ENCODE results near the gene FLG.
"Not testable (repeated sequence)": the region's sequence is repeated elsewhere in the genome, so short reads cannot be mapped to it uniquely, and the experiment has no call there.

The FLG gene

DNA sequence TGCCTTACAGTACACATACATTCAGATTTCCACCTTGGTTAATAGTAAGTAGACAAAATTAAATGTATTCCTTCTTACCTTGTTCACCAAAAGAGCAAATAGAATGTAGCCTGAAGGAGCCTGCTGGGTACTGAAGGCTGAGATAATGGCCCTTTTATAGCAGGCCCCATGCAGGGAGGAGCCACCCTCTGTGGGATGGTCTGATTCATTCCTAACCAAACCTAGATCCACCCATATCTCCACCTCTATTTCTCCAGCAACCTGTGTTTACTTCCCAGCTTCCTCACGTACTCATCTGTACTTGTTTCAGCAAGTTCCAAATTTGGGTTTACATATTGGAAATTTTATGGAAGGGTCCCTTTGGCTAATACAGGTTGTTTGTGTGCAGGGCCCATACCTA, at the start of gene FLG:
Gene FLG, minus strand, starts transcription at position 129 of the 400 bp plus-strand sequence. CDS start 9,783 bp downstream, outside the sequence.
- DNase-seq (ENCODE audit: low spot score), result no peak

DNA sequence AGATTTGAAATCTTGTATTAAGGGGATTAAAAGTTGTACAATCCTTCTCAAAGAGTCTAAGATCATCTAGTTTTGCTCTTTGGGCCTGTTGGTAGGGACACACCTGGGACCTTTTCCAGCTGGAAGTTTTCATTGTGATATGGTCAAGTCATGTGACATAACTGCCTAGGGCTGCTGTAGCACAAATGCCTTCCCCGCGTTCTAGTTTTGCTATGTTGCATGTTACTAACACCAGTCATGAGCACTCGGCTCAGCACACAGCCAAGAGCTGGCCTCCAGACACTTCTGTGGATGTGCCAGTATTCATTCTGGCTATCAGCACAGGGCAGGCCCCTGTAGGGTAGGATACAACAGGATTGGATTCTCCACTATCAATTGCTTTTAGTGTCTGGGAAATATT, 49.4 kb upstream of the FLG start:
- DNase-seq (ENCODE audit: low spot score), result no peak

DNA sequence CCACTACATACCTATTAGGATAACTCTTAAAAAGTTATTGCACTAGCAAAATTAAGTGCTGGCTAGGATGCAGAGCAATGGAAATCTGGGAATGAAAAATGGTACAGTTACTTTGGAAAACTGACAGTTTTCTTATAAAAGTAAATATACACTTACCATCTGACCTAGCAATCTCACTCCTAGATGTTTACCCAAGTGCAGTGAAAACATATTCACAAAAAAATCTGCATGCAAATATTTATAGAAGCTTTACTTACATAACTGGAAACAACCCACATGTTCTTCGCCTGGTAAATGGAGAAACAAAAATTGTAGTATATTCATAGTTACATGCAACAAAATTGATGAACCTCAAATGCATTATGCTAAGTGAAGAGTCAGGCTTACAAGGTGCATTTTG, 47.6 kb upstream of the FLG start:
- DNase-seq (ENCODE audit: low spot score), result no peak

DNA sequence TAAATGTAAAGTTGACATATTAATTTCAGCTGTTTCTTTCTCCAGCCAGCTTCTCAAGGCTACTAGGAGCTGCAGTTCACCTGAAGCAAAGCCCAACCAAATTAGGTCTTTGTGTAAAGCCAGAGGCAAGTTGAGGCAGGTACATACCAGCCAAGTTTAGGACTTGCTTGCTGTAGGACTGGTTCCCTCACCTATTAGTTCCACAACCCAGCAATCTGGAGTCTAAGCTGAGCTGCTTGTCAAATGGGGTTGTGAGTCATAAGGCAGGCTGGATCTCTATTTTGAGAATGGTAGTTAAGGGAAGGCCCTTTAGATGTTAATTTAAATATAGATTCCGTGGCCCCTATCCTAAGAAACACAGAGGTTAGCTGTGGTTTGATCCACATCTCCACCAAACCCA, 42.4 kb upstream of the FLG start:
- no peak for DNase-seq (ENCODE audit: low spot score)

DNA sequence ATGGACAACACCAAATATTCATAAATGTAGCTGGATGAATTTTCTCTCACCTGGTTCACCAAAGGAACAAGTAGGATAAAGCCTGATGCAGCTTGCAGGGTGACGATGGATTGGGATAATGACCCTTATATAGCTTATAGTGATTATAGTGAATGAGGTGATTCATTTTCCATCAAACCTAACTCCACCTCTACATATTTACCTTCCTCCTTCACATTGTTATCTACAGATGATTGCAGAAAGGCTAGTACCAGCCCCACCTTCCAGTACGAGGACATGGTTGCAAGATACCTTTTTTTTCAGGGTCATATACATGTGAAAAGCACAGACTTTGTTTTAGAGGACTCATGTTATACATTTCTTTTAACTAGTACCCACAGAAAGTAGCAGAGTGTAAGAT, 34.9 kb upstream of the FLG start, which contains the start of gene FLG2:
Gene FLG2, minus strand, starts transcription at position 101 of the 400 bp plus-strand sequence. CDS start 1,122 bp downstream, outside the sequence.
- no peak for DNase-seq (ENCODE audit: low spot score)

DNA sequence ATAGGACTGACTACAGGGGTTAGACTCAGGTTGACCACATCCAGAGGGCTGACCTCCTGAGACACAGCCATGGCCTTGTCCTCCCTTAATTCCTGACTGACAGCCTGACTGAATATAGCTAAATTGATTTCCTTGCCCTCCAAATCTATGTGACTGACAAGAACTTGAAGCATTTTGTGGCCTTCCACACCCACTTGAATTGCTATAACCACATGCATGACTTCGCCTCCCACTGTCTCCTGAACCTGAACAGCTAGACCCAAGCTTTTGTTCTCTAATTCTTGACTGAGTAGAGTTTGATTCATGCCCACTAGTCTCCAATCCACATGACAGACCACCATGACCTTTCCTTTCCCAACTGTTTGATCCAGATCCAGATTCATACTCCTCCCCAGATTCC, 31.7 kb upstream of the FLG start:
- no peak for DNase-seq (ENCODE audit: low spot score)

DNA sequence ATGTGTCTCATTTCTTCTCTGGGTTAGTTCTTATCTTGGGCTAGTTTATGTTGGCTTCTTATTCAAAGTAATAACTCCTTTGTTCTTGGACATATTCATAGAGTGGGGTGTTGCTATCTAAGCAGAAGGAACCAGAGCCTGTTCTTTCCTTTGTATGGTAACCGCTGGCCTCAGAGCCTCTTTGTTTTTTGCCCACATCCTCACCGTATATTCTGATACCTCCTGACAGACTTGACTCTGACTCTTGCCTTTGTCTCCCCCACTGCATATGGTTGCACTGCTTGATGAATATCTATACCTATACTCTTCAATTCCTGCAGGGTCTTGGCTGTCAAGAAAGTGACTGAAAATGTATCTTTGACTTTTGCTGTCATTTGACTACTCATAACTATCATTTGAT, 24.6 kb upstream of the FLG start:
- DNase-seq (ENCODE audit: low spot score), result no peak

DNA sequence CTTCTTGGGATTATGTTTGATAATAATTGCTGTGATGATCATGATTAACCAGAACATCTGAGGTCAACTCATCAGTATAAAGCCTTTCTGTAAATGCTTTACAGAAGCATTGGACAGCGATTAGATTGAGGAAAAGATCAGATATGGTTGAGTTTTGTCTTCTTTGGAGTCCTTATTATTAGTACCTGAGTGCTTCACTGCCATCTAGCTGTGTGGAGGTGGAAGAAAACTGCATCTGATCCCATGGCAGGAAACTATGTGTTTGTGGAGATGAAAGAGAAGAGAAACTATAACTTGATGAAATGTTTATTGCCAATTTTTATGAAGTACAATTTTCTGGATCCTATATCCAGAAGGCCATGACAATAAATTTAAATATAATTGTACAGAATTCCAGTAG, 23.4 kb upstream of the FLG start:
- DNase-seq (ENCODE audit: low spot score), result no peak

DNA sequence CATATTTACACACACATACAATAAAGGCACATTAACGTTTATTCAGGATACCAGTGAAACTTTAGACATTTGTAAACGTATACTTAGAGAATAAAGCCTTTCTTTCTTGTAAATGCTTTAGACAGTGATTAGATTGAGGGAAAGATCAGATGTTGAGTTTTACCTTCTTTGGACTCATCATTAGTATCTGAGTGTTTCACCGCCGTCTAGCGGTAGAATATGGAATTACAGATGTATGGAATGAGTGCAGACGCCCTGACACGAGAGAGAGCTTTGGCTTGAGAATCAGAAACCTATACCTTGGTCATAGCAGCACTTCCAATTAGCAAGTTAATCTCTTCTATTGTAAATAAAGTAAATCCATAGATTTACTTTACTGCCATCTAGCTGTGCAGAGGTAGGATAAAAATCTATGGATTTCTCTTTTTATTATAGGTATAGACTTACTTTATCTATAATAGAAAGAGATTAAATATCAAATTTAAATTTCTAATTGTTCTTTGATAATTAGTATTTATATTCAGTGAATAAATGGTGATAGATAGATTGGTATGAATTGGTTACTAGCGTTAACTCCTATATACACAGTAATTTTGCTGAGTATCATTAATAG, 22.2 kb upstream of the FLG start:
- DNase-seq (ENCODE audit: low spot score), result peak; percentile 13

DNA sequence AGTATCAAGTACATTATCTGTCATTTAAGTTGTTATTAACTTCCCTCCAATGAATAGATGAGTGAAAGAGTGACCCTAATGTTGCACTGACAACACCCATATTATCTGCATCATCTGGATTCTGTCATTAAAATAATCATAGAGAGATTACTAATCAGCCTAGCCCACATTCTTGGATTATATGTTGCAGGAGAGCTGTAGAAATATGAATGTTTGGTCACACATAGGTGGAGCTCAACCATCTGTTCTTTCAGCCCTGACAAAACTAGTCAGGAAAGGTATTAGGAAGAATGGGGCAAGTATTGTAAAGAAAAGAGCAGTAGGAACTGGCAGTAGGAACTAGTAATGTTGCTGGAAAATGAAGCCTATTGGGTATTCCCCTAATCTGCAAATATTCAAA, 19.4 kb upstream of the FLG start:
- no peak for DNase-seq (ENCODE audit: low spot score)

DNA sequence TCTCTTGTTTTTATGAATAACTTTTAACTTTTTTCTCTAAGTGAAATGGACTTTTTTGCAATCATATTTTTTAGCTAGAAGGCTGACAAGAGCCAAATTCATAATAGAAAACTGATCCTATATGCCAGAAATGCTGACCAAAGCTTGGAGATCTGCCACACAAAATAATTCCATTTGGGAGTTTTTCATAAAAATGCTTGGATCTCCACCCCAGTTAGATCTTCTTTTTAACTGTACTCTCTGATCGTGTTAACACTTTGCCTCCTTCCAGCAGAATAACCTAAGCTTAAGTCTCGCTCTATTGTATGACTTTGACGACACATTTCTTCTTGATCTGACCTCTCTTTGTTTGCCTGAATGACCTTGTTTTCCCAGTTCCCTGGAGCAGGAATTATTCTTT, 18.0 kb upstream of the FLG start:
- no peak for DNase-seq (ENCODE audit: low spot score)

DNA sequence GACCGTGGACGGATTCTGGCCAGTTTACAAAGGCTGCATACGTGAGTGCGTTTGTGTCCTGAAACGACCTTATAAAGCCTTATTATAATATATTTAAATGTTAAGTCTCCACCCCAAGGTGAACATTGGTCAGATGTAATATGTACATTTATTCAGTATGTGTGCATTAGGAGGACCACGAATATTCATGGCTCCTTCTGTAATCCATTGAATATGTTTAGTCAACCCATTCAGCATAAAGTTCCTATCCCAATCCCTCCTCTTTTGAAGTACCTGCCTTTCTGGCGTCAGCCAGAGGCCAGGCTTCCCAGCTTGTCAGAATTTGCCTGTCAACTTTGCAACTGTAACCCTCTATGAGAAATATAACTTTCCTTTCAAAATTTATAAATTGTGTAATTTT, 10.4 kb upstream of the FLG start:
- no peak for DNase-seq (ENCODE audit: low spot score)

DNA sequence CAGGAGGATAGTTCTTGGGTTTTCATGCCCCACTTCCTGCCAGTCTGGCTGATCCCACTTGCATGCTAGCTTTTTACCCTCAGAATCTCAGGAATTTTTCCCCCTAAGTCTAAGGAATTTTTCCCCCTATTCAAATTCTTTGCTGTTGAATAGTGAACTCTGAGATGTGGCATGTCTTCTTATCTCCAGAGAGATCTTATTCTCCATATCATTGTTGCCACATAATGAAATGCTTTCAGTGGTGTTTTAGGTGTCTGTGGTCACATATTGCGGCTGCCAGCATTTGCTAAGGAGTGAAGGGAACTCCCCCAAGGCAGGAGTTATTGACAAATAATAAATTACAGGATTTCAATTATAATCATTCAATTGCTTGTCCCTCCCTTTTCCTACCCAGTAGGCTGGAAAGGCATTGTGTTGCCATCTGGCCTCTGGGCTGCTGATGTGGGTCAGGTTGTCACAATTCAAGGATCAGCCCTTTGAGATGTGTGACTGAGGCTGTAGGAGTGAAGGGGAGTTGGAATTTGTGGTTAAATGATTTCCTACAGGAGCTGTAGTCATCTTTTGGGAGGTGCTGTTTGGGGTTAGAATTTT, 3.9 kb upstream of the FLG start:
- DNase-seq (ENCODE audit: low spot score), result no peak

DNA sequence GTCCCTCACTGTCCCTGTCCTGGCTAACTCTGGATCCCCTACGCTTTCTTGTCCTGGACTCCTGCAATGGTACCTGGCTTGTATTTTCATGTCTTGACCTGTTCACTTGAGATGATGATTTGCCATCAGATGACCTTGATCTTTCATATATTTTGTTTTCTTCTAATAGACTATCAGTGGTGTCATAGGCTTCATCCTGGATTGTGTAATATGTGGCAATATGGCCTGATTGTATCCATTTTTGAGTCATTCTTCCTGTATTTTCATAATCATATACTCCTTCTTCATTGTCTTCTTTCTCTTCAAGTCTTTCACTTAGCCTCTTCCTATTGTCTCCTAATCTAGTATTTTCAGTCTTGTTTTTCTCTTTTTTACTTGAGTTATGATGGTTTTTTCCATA, 11.1 kb downstream of the FLG start:
- DNase-seq (ENCODE audit: low spot score), result no peak

DNA sequence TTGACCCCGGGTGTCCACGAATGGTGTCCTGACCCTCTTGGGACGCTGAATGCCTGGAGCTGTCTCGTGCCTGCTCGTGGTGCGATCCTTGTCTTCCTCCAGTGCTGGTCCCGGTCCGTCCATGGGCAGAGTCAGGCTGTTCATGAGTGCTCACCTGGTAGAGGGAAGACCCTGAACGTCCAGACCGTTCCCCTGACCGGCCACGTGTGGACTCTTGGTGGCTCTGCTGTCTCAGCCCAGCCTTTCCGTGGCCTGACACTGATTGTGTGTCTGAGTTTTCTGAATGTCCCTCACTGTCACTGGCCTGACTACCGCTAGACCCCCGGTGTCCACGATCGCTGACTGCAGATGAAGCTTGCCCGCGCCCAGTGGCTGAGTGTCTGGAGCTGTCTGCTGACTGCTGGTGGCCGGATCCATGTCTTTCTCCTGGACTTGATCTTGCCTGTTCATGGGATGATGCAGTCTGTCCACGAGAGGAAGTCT, 11.7 kb downstream of the FLG start:
- no peak for DNase-seq (ENCODE audit: low spot score)

DNA sequence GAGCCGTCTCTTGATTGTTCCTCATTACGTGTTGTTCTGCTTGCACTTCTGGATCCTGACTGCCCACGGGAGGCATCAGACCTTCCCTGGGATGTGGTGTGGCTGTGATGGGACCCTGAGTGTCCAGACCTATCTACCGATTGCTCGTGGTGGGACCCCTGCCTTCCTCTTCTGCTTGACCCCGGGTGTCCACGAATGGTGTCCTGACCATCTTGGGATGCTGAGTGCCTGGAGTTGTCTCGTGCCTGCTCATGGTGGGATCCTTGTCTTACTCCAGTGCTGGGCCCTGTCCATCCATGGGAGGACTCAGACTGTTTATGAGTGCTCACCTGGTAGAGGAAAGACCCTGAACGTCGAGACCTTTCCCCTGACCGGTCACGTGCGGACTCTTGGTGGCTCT, 12.9 kb downstream of the FLG start:
- DNase-seq (ENCODE audit: low spot score), result not testable (repeated sequence)

DNA sequence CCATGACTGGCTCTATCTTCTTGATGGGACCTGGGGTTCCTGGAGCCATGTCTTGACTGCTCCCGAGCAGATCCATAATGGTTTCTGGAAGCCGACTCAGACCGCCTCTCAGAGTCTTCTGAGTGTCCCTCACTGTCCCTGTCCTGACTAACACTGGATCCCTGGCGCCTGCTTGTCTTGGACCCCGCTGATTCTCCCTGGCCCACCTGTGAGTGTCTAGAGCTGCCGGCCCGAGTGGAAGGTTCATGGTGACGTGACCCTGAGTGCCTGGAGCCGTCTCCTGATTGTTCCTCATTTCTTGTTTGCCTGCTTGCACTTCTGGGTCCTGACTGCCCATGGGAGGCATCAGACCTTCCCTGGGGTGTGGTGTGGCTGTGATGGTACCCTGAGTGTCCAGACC, 15.1 kb downstream of the FLG start:
- DNase-seq (ENCODE audit: low spot score), result no peak

DNA sequence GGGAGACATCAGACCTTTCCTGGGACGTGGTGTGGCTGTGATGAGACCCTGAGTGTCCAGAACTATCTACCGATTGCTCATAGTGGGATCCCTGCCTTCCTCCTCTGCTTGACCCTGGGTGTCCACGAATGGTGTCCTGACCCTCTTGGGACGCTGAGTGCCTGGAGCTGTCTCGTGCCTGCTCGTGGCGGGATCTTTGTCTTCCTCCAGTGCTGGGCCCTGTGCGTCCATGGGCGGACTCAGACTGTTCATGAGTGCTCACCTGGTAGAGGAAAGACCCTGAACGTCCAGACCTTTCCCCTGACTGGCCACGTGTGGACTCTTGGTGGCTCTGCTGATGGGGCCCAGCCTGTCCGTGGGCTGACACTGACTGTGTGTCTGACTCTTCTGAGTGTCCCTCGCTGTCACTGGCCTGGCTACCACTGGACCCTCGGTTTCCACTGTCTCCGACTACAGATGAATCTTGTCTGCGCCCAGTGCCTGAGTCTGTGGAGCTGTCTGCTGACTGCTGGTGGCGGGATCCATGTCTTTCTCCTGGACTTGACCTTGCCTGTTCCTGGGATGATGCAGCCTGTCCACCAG, 15.6 kb downstream of the FLG start:
- not testable (repeated sequence) for DNase-seq (ENCODE audit: low spot score)

DNA sequence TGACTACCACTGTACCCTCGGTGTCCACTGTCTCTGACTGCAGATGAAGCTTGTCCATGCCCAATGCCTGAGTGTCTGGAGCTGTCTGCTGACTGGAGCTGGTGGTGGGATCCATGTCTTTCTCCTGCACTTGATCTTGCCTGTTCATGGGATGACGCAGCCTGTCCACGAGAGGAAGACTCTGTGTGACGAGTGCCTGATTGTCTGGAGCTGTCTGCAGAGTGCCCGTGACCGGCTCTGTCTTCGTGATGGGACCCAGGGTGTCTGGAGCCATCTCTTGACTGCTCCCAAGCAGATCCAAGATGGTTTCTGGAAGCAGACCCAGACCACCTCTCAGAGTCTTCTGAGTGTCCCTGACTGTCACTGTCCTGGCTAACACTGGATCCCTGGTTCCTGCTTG, 16.3 kb downstream of the FLG start:
- not testable (repeated sequence) for DNase-seq (ENCODE audit: low spot score)

DNA sequence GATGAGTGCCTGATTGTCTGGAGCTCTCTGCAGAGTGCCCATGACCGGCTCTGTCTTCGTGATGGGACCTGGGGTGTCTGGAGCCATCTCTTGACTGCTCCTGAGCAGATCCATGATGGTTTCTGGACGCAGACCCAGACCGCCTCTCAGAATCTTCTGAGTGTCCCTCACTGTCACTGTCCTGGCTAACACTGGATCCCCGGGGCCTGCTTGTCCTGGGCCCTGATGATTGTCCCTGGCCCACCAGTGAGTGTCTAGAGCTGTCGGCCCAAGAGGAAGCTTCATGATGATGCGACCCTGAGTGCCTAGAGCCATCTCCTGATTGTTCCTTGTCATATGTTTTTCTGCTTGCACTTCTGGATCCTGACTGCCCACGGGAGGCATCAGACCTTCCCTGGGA, 17.1 kb downstream of the FLG start:
- DNase-seq (ENCODE audit: low spot score), result not testable (repeated sequence)

DNA sequence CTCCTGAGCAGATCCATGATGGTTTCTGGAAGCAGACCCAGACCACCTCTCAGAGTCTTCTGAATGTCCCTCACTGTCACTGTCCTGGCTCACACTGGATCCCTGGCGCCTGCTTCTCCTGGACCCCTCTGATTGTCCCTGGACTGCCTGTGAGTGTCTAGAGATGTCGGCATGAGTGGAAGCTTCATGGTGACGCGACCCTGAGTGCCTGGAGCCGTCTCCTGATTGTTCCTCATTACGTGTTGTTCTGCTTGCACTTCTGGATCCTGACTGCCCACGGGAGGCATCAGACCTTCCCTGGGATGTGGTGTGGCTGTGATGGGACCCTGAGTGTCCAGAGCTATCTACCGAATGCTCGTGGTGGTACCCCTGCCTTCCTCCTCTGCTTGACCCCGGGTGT, 18.9 kb downstream of the FLG start:
- DNase-seq (ENCODE audit: low spot score), result not testable (repeated sequence)

DNA sequence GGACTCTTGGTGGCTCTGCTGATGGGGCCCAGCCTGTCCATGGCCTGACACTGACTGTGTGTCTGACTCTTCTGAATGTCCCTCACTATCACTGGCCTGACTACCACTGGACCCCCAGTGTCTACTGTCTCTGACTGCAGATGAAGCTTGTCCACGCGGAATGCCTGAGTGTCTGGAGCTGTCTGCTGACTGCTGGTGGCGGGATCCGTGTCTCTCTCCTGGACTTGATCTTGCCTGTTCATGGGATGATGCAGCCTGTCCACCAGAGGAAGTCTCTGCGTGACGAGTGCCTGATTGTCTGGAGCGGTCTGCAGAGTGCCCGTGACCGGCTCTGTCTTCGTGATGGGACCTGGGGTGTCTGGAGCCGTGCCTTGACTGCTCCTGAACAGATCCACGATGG, 20.3 kb downstream of the FLG start:
- not testable (repeated sequence) for DNase-seq (ENCODE audit: low spot score)

DNA sequence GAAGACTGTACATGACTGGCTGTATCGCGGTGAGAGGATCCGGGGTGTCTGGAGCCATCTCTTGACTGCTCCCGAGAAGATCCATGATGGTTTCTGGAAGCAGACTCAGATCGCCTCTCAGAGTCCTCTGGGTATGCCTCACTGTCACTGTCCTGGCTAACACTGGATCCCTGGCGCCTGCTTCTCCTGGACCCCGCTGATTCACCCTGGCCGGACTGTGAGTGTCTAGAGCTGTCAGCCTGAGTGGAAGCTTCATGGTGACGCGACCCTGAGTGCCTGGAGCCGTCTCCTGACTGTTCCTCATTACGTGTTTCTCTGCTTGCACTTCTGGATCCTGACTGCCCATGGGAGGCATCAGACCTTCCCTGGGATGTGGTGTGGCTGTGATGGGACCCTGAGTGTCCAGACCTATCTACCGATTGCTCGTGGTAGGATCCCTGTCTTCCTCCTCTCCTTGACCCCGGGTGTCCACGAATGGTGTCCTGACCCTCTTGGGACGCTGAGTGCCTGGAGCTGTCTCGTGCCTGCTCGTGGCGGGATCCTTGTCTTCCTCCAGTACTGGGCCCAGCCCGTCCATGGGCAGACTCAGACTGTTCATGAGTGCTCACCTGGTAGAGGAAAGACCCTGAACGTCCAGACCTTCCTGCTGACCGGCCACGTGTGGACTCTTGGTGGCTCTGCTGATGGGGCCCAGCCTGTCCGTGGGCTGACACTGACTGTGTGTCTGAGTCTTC, 21.7 kb downstream of the FLG start:
- not testable (repeated sequence) for DNase-seq (ENCODE audit: low spot score)
